ENCODE data around the gene SGSM1. TPM values are rescaled to one million over a fixed set of nuclear protein-coding genes. Genes with fewer than 3 reads are reported as not detected.

SGSM1 gene, protein sequence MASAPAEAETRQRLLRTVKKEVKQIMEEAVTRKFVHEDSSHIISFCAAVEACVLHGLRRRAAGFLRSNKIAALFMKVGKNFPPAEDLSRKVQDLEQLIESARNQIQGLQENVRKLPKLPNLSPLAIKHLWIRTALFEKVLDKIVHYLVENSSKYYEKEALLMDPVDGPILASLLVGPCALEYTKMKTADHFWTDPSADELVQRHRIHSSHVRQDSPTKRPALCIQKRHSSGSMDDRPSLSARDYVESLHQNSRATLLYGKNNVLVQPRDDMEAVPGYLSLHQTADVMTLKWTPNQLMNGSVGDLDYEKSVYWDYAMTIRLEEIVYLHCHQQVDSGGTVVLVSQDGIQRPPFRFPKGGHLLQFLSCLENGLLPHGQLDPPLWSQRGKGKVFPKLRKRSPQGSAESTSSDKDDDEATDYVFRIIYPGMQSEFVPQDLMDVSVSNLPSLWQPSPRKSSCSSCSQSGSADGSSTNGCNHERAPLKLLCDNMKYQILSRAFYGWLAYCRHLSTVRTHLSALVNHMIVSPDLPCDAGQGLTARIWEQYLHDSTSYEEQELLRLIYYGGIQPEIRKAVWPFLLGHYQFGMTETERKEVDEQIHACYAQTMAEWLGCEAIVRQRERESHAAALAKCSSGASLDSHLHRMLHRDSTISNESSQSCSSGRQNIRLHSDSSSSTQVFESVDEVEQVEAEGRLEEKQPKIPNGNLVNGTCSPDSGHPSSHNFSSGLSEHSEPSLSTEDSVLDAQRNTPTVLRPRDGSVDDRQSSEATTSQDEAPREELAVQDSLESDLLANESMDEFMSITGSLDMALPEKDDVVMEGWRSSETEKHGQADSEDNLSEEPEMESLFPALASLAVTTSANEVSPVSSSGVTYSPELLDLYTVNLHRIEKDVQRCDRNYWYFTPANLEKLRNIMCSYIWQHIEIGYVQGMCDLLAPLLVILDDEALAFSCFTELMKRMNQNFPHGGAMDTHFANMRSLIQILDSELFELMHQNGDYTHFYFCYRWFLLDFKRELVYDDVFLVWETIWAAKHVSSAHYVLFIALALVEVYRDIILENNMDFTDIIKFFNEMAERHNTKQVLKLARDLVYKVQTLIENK
- 0.49 to 1.1 TPM (median 0.60 TPM) in 5 replicates for total RNA-seq (2022; extraction: Qiagen RNA extraction)

DNA sequence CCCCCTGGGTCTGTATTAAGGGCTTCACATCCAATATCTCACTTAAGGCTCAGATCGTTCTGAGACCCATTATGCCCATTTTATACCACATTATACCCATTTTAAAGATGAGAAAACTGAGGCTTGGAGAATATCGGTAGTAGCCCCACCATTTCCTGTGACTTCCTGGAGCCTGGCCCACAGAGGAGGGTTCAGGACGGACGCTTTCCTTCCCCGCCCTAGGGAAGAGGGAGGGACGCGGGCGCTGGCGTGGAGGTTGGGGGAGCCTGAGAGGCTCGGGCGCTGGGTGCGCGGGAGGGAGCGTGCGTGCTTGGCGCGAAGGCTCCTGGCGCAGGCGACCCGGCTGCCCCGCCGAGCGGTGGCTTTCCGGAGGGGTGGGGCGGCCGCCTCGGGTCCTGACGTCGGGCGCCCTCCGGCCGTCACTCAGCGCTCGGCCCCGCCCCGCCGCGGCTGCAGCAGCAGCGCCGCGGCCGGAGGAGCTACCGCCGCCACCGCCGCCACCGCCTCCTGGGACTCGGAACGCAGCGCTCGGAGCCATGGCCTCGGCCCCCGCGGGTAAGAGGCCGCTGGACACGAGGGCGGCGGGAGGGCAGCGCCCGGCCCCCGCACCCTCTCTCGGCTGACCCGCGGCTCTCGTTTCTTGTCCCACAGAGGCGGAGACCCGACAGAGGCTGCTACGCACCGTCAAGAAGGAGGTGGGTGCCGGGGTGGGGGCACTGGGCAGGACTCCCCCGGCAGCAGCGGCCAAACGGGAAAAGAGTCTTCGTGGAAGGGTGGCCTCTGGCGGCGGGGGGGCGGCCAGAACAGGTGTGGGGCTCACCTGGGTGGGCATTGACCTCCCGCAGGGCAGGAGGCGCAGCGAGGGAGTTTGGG lies at the start of gene SGSM1:
SGSM1 (plus strand) TSS at position 422 of the 873 bp plus-strand sequence; CDS start at position 537, 115 bp downstream.

DNA sequence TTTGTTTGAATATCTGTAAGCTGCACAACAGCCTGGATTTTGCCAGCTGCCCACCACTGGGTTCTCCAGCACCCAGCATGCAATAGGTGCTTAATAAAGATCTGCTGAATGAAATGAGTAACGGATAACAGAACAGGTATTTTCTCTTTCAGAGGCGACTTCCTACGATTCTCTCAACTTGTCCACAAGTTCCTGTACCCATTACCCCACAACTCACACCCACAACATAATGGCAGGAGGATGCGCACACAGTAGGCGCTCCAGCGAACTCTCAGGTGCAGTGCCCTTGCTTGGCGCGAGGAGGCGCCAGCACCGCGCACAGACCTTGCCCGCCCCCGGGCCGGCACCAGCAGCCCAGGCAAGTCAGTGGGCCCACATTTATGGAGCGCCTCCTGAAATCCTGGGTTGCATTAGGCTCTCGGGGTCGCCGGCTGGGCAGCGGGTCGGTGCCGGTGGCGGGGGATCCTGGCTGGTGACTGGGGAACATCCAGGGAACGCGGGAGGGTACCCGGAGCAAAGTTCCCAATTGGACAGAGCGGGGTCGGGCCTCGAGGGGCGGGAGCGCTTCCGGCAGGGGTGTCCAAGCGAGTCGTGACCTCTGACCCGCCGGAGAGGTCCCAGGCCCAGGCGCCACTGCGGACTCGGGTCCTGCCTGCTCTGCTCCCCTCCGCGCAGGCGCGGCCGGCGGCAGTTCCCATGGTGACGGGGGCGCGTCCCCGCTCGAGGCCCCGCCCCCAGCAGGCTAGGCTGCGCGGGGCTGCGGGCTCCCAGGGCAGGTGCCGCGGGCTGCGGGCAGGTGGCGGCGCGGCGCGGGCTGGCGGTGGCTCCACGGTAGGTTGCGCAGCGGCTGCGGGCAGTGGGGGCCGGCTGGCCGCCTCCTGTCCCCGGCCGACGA lies 146.2 kb downstream of the SGSM1 start, which contains the start of gene KIAA1671:
KIAA1671 (plus strand) TSS at position 775 of the 895 bp plus-strand sequence. CDS start 75,284 bp downstream, outside the sequence.

Other genes with a start within 250 kb of the SGSM1 start
- 5.2 to 8.2 TPM (median 7.0 TPM) in 5 replicates for gene LRRC75B, start 213.1 kb upstream of the SGSM1 start, total RNA-seq (2022; extraction: Qiagen RNA extraction)
- 85.7 to 110 TPM (median 107 TPM) in 5 replicates for gene GGT1, start 203.0 kb upstream of the SGSM1 start, total RNA-seq (2022; extraction: Qiagen RNA extraction)
- gene PIWIL3, start 31.5 kb upstream of the SGSM1 start, total RNA-seq (2022; extraction: Qiagen RNA extraction), result not detected in 5 replicates
- gene LHFPL7, start 140.5 kb downstream of the SGSM1 start, total RNA-seq (2022; extraction: Qiagen RNA extraction), result not detected in 5 replicates
- 9.8 to 14.6 TPM (median 13.7 TPM) in 5 replicates for gene KIAA1671, start 146.5 kb downstream of the SGSM1 start, total RNA-seq (2022; extraction: Qiagen RNA extraction)